SK-N-MC (cell line): ENCODE data around the gene PDYN.

Experiments used
- EZH2 ChIP-seq: fragments of 200-600 bp; sonication (generic); IDR thresholded peaks from one replicate; pipeline ENCODE4 v1.6.1; 2017; ENCODE audit warnings: antibody characterized with exemption
- FOXP2 ChIP-seq: optimal IDR thresholded peaks from 2 replicates; pipeline ENCODE3; 2011; ENCODE audit warnings: mild to moderate bottlenecking, moderate library complexity; ENCODE audit not compliant: insufficient read depth; ENCODE audit errors: extremely low read length, control extremely low read depth
- POLR2AphosphoS5 ChIP-seq: IDR thresholded peaks from 2 replicates; pipeline ENCODE4 v1.6.1; 2012; ENCODE audit warnings: mild to moderate bottlenecking, low read depth, low read length, borderline replicate concordance

GRCh38 chr20:1940581-1940980 is 53.3 kb downstream of the PDYN start:
- TF ChIP-seq POLR2AphosphoS5 = no peak
- no peak for TF ChIP-seq EZH2
- TF ChIP-seq FOXP2 = no peak
